Raji (cell line): ENCODE results near the gene CRB1.

ENCODE experiments used
- POLR2A ChIP-seq: IDR thresholded peaks from 2 replicates; pipeline ENCODE4 v1.6.1; 2011; ENCODE audit warnings: low read depth, low read length, control low read depth; ENCODE audit not compliant: insufficient read depth

Gene CRB1

GRCh38 chr1:197356723-197357533, 88.9 kb downstream of the CRB1 start:
- no peak for TF ChIP-seq POLR2A

DNA sequence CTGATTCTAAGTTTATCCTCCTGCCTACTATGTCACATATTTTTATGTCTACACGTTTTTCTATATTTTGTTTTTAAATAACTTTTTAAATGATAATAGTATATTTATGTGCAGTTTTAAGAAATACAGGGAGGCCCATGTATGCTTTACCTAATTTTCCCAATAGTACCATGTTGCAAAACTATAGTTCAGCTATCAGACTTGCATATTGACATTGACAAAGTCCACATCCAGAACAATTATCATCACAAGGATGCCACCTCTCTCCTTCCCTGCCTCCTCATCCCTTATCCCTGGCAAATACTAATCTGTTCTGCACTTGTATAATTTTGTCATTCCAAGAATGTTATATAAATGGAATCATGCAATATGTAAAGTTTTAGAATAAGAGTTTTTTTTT, 90.9 kb downstream of the CRB1 start:
- no peak for TF ChIP-seq POLR2A

GRCh38 chr1:197360068-197360467, 92.0 kb downstream of the CRB1 start:
- no peak for TF ChIP-seq POLR2A

DNA sequence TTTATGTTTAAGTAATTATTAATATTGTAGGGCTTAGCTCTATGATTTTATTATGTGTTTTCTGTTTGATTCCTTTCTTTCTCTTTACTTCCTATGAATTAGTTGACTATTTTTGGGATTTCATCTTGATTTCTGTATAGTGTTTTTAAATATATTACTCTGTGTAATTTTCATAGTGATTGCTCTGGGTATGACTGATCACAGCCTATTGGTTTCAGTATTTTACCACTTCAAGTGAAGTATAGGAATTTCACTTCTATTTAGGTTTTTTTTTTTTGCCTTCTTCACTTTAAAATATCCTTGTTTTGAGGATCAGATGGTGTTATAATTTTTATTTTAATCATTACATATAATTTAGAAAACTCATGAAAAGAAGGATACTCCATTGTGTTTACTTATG, 94.8 kb downstream of the CRB1 start:
- TF ChIP-seq POLR2A = no peak

DNA sequence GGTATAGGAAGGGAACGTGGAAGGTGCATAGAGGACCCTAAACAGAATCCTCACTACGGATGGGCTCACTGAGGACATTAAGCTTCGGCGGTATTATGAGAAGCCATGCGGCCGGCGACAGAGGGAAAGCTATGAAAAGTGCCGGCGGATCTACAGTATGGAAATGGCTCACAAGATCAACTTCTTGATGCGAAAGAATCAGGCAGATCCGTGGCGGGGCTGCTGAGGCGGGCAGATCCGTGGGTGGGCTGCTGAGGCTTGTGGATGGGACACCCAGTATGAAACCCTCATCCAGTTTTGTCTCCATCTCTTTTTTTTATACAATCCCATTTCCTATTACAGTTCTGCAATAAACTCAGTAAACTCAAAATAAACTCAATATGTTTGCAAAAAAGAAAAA, 95.8 kb downstream of the CRB1 start:
- TF ChIP-seq POLR2A = no peak

DNA sequence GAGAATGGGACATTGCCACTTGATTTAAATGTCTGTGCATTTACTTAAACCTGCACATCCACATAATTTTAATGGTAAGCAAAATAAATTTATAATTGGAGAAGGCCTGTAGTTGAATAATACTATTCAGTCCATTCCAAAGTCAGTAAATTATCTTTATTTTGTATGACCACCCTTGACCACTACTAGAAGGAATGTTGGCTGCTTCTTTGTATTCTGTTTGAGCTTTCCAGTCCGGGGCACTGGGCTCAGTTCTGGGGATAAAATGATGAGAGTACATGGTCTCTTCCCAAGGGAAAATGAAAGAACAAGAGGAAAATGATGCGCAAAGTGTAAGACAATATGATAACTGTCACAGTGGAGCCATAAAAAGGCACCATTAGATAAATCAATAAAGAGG, 98.9 kb downstream of the CRB1 start:
- no peak for TF ChIP-seq POLR2A

GRCh38 chr1:197367627-197368026, 99.6 kb downstream of the CRB1 start:
- no peak for TF ChIP-seq POLR2A

GRCh38 chr1:197374428-197374827, 106.4 kb downstream of the CRB1 start:
- no peak for TF ChIP-seq POLR2A

DNA sequence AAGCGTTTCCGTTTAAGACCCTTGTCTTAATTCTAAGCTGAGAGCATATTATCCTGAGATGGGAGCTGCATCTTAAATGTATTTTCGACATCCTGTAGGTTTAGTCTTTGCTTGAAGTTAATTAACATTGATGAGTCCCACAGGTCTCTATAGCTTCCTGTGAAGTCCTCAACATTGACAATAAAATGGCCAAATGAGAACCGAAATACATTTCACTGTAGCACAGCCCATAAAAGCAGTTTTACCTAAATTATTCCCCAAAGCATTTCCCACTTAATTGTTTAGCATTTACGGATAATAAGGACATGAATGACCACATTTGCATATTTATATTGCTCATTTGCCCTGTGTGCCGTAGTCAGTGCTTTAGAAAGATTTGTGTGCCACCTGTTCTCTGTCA, 116.4 kb downstream of the CRB1 start:
- no peak for TF ChIP-seq POLR2A

- no peak for TF ChIP-seq POLR2A
These were observed 120.7 kb downstream of the CRB1 start for GRCh38 chr1:197388801-197389200.

GRCh38 chr1:197390856-197391255, 122.8 kb downstream of the CRB1 start:
- no peak for TF ChIP-seq POLR2A

GRCh38 chr1:197391303-197392226, 123.5 kb downstream of the CRB1 start:
- no peak for TF ChIP-seq POLR2A

- no peak for TF ChIP-seq POLR2A
These were observed 124.5 kb downstream of the CRB1 start for GRCh38 chr1:197392541-197392940.

DNA sequence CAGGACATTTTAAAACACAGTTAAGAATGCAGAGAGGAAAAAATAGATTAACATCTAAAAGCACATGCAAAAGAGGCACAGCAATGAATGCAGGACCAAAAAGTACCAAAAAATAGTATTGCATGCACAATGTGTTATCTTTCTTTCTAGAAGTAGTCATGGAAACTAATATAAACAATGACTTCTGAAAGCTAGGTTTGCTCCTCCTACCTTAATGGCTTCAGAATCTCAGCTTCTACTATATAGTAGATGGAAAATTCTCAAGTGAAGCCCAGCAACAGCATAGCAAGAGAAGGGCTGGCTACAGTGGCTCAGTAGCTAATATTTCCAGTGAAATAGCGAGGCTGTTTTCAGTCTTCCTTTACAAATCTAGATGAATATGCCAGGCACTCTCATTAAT, 125.1 kb downstream of the CRB1 start:
- TF ChIP-seq POLR2A = no peak

DNA sequence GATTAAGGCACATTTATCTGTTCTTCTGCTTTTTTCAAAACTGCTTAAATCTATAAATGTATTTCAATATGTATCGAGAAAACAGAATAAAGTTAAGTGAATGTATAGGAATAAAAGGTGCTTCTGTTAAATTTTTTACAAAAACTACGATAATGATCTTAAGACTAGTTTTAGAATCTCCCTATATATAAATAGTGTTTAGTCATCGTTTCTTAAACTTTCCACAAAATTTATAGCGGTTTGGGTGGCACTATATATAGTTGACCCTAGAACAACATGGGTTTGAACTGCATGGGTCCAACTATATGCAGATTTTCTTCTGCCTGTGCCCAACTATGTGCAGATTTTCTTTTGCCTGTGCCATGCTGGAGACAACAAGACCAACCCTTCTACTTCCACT, 125.7 kb downstream of the CRB1 start:
- no peak for TF ChIP-seq POLR2A
